H9 (cell line): ENCODE data around the gene ANO2. TPM values are rescaled to one million over a fixed set of nuclear protein-coding genes. Genes with fewer than 3 reads are reported as not detected.

Experiments used
- DNase-seq: peaks from one replicate; pipeline ENCODE4 v3.0.0-alpha.2; 2017
- H2AFZ ChIP-seq: one replicate; pipeline ENCODE4 v1.6.1; 2013; ENCODE audit warnings: mild to moderate bottlenecking, low read length, control low read depth, moderate library complexity
- H2AK5ac ChIP-seq: 2 replicates; pipeline ENCODE4 v1.6.1; 2013; ENCODE audit warnings: low read length, control low read depth, mixed read lengths; ENCODE audit not compliant: insufficient read length
- H2BK120ac ChIP-seq: one replicate; pipeline ENCODE4 v1.6.1; 2013; ENCODE audit warnings: low read depth, mild to moderate bottlenecking, low read length, control low read depth, inconsistent platforms; ENCODE audit not compliant: poor library complexity, severe bottlenecking
- H2BK12ac ChIP-seq: 2 replicates; pipeline ENCODE4 v1.6.1; 2013; ENCODE audit warnings: low read length, control low read depth, mixed read lengths, low read depth; ENCODE audit not compliant: insufficient read length
- H2BK15ac ChIP-seq: 2 replicates; pipeline ENCODE4 v1.6.1; 2013; ENCODE audit warnings: low read depth, low read length, control low read depth
- H2BK20ac ChIP-seq: one replicate; pipeline ENCODE4 v1.6.1; 2013; ENCODE audit warnings: low read depth, mild to moderate bottlenecking, low read length, control low read depth, inconsistent platforms; ENCODE audit not compliant: poor library complexity, severe bottlenecking
- H2BK5ac ChIP-seq: 2 replicates; pipeline ENCODE4 v1.6.1; 2013; ENCODE audit warnings: low read length, control low read depth, mixed read lengths; ENCODE audit not compliant: insufficient read length
- H3K14ac ChIP-seq: 2 replicates; pipeline ENCODE4 v1.6.1; 2013; ENCODE audit warnings: low read length, control low read depth; ENCODE audit not compliant: insufficient read depth
- H3K18ac ChIP-seq: 2 replicates; pipeline ENCODE4 v1.6.1; 2013; ENCODE audit warnings: low read depth, mild to moderate bottlenecking, mixed read lengths, low read length, control low read depth; ENCODE audit not compliant: insufficient read length
- H3K23ac ChIP-seq: 2 replicates; pipeline ENCODE4 v1.6.1; 2013; ENCODE audit warnings: low read length, control low read depth, mixed read lengths, low read depth; ENCODE audit not compliant: insufficient read length
- H3K23me2 ChIP-seq: 2 replicates; pipeline ENCODE4 v1.6.1; 2013; ENCODE audit warnings: low read depth, mild to moderate bottlenecking, mixed read lengths, low read length, control low read depth; ENCODE audit not compliant: insufficient read length, poor library complexity, severe bottlenecking
- H3K27ac ChIP-seq: 2 replicates; pipeline ENCODE4 v1.5.1; 2013; ENCODE audit warnings: low read length, control low read depth, mixed read lengths, low read depth; ENCODE audit not compliant: insufficient read length
- H3K27me3 ChIP-seq: 2 replicates; pipeline ENCODE4 v1.6.1; 2013; ENCODE audit warnings: low read length, control low read depth, inconsistent platforms; ENCODE audit not compliant: insufficient read depth
- H3K4ac ChIP-seq: 2 replicates; pipeline ENCODE4 v1.6.1; 2013; ENCODE audit warnings: low read depth, mild to moderate bottlenecking, control low read depth, inconsistent platforms, low read length, moderate library complexity
- H3K4me1 ChIP-seq: 2 replicates; pipeline ENCODE4 v1.6.1; 2013; ENCODE audit warnings: low read length, control low read depth, inconsistent platforms; ENCODE audit not compliant: insufficient read depth
- H3K4me2 ChIP-seq: 2 replicates; pipeline ENCODE4 v1.6.1; 2013; ENCODE audit warnings: low read length, control low read depth, mixed read lengths; ENCODE audit not compliant: insufficient read length, insufficient read depth
- H3K56ac ChIP-seq: 2 replicates; pipeline ENCODE4 v1.6.1; 2013; ENCODE audit warnings: low read depth, mild to moderate bottlenecking, mixed read lengths, low read length, control low read depth; ENCODE audit not compliant: insufficient read length
- H3K79me1 ChIP-seq: 2 replicates; pipeline ENCODE4 v1.6.1; 2013; ENCODE audit warnings: low read depth, mild to moderate bottlenecking, moderate library complexity, low read length, control low read depth, inconsistent platforms; ENCODE audit not compliant: insufficient read depth, poor library complexity, severe bottlenecking
- H3K79me2 ChIP-seq: 2 replicates; pipeline ENCODE4 v1.6.1; 2013; ENCODE audit warnings: low read length, control low read depth, inconsistent platforms; ENCODE audit not compliant: insufficient read depth
- H3K9ac ChIP-seq: 2 replicates; pipeline ENCODE4 v1.6.1; 2013; ENCODE audit warnings: low read length, control low read depth, mixed read lengths; ENCODE audit not compliant: insufficient read length; ENCODE audit errors: extremely low read depth
- H3K9me3 ChIP-seq: one replicate; pipeline ENCODE4 v1.6.1; 2013; ENCODE audit warnings: low read depth, low read length, inconsistent platforms; ENCODE audit not compliant: control insufficient read depth
- H3T11ph ChIP-seq: one replicate; pipeline ENCODE4 v1.6.1; 2013; ENCODE audit warnings: mild to moderate bottlenecking, low read length, control low read depth, inconsistent platforms
- H4K20me1 ChIP-seq: one replicate; pipeline ENCODE4 v1.6.1; 2013; ENCODE audit not compliant: control insufficient read depth, insufficient read length, insufficient read depth
- H4K5ac ChIP-seq: 2 replicates; pipeline ENCODE4 v1.6.1; 2013; ENCODE audit warnings: low read depth, mild to moderate bottlenecking, mixed read lengths, low read length, control low read depth; ENCODE audit not compliant: insufficient read length
- H4K8ac ChIP-seq: replicated peaks from 2 replicates; pipeline ENCODE4 v1.6.1; 2013; ENCODE audit warnings: low read length, control low read depth, mixed read lengths, low read depth; ENCODE audit not compliant: insufficient read length
- H4K91ac ChIP-seq: 2 replicates; pipeline ENCODE4 v1.6.1; 2013; ENCODE audit warnings: low read depth, mild to moderate bottlenecking, moderate library complexity, mixed read lengths, low read length, control low read depth; ENCODE audit not compliant: insufficient read length
- H3K27ac Mint-ChIP-seq, 3 experiments: 2 replicates in 2 of 3; 3 replicates in 1 of 3; pipeline ENCODE4 v1.8.0; 2020 to 2021; ENCODE audit warnings: mixed read lengths in 3 of 3, mild to moderate bottlenecking in 1 of 3, moderate library complexity in 1 of 3
- H3K27me3 Mint-ChIP-seq: 2 replicates; pipeline ENCODE4 v1.8.0; 2021; ENCODE audit warnings: low read depth, mild to moderate bottlenecking, moderate library complexity, mixed read lengths
- H3K36me3 Mint-ChIP-seq, 3 experiments: 2 replicates in 2 of 3; 3 replicates in 1 of 3; pipeline ENCODE4 v1.8.0; 2020 to 2021; ENCODE audit warnings: low read depth in 3 of 3, mixed read lengths in 3 of 3; ENCODE audit not compliant: insufficient read depth in 1 of 3
- H3K4me1 Mint-ChIP-seq, 2 experiments: 2 replicates each; pipeline ENCODE4 v1.8.0; 2020; ENCODE audit warnings: mixed read lengths in 2 of 2
- H3K4me3 Mint-ChIP-seq, 2 experiments: 2 replicates in 1 of 2; 3 replicates in 1 of 2; pipeline ENCODE4 v1.8.0; 2020 to 2021; ENCODE audit warnings: mild to moderate bottlenecking in 2 of 2, mixed read lengths in 2 of 2, moderate library complexity in 1 of 2
- H3K9me3 Mint-ChIP-seq, 2 experiments: 2 replicates in 1 of 2; 3 replicates in 1 of 2; pipeline ENCODE4 v1.8.0; 2020; ENCODE audit warnings: mild to moderate bottlenecking in 2 of 2, mixed read lengths in 2 of 2, moderate library complexity in 1 of 2
- CTCF ChIP-seq: fragments of 200-600 bp; sonication (generic); conservative IDR thresholded peaks from 3 replicates; pipeline ENCODE4 v1.8.0; 2021; ENCODE audit warnings: antibody characterized with exemption, mild to moderate bottlenecking
- WGBS: extraction: QIAGEN DNeasy Blood & Tissue Kit; methylation state at CpG from one replicate; pipeline ENCODE4 v1.1.7; 2013; ENCODE audit warnings: missing lambda C conversion rate, low lambda C conversion rate, mixed read lengths; ENCODE audit not compliant: insufficient read length; ENCODE audit errors: extremely low coverage; 5-methylcytosine and 5-hydroxymethylcytosine counted together
- total RNA-seq: library from RNA; stranded (reverse); gene quantifications from 2 replicates; pipeline ENCODE4 v1.2.1, GENCODE V29; 2021

Gene ANO2
- total RNA-seq, 1 experiment from 2014 or later, result 3.8 TPM

GRCh38 chr12:5614256-5614655 is 330.8 kb downstream of the ANO2 start:
- no peak overlapping the region for H3K27ac ChIP-seq
- H3K79me2 ChIP-seq, result no peaks in the 10 kb centered on the region
- H3K56ac ChIP-seq, result no peak overlapping the region
- H2AK5ac ChIP-seq, result no peak overlapping the region
- no peak overlapping the region for H3K14ac ChIP-seq
- WGBS, result no CpG with 5 or more reads among the region's 1 CpG
- no peak for TF ChIP-seq CTCF
- H2BK20ac ChIP-seq, result no peak overlapping the region
- no peak overlapping the region for H3K4ac ChIP-seq
- no peak overlapping the region for H4K91ac ChIP-seq
- H3K23ac ChIP-seq, result no peak overlapping the region
- H2BK15ac ChIP-seq, result no peak overlapping the region
- no peak overlapping the region for H2BK12ac ChIP-seq
- H3K27me3 Mint-ChIP-seq, result no peaks in the 10 kb centered on the region; the same call in 1 of the 2 replicates
- no peak for DNase-seq
- H3K36me3 Mint-ChIP-seq, result no peaks in the 10 kb centered on the region; a peak in 1 of 7 replicates
- no peaks in the 10 kb centered on the region for H3K4me1 ChIP-seq
- peaks cover 7 to 11% of the 10 kb centered on the region in 2 experiments for H3K4me1 Mint-ChIP-seq
- H3T11ph ChIP-seq, result no peak overlapping the region
- no peak overlapping the region for H3K4me3 Mint-ChIP-seq
- no peaks in the 10 kb centered on the region for H3K23me2 ChIP-seq
- no peaks in the 10 kb centered on the region for H3K27me3 ChIP-seq
- H3K4me2 ChIP-seq, result no peak overlapping the region
- no peak overlapping the region for H4K8ac ChIP-seq
- no peak overlapping the region for H3K18ac ChIP-seq
- no peaks in the 10 kb centered on the region for H3K79me1 ChIP-seq
- no peak overlapping the region for H3K27ac Mint-ChIP-seq
- H3K9ac ChIP-seq, result no peak overlapping the region
- H2BK120ac ChIP-seq, result no peak overlapping the region
- H2AFZ ChIP-seq, result no peak overlapping the region
- H2BK5ac ChIP-seq, result no peak overlapping the region
- H3K9me3 ChIP-seq, result no peaks in the 10 kb centered on the region
- H4K5ac ChIP-seq, result no peak overlapping the region
- no peaks in the 10 kb centered on the region for H3K9me3 Mint-ChIP-seq
- H4K20me1 ChIP-seq, result no peaks in the 10 kb centered on the region
